Measurements from ENCODE around the gene POLD2.

POLD2 gene

GRCh38 chr7:44151956-44152355 is 28.6 kb upstream of the POLD2 start:
- no peak for DNase-seq

GRCh38 chr7:44150966-44151941 is 27.9 kb upstream of the POLD2 start:
- no peak for DNase-seq

- no peak for DNase-seq
These were observed 27.1 kb upstream of the POLD2 start for GRCh38 chr7:44150466-44150832.

GRCh38 chr7:44149571-44150465 is 26.5 kb upstream of the POLD2 start:
- DNase-seq: no peak

- DNase-seq: no peak
These were observed 25.7 kb upstream of the POLD2 start for GRCh38 chr7:44148961-44149536.

- DNase-seq: no peak
These were observed 24.8 kb upstream of the POLD2 start for GRCh38 chr7:44148166-44148565.

GRCh38 chr7:44147026-44147991 is 24.0 kb upstream of the POLD2 start:
- no peak for DNase-seq

GRCh38 chr7:44145969-44146911 is 22.9 kb upstream of the POLD2 start:
- DNase-seq: peak; percentile 66 to 81

- peak; percentile 50 to 69 for DNase-seq
These were observed 22.2 kb upstream of the POLD2 start for GRCh38 chr7:44145479-44145968.

- DNase-seq: no peak
These were observed 21.7 kb upstream of the POLD2 start for GRCh38 chr7:44144968-44145478.

GRCh38 chr7:44144426-44144967 is 21.1 kb upstream of the POLD2 start:
- DNase-seq: no peak

- no peak for DNase-seq
These were observed 20.4 kb upstream of the POLD2 start for GRCh38 chr7:44143646-44144250.

GRCh38 chr7:44142028-44142427 is 18.7 kb upstream of the POLD2 start:
- no peak for DNase-seq

- no peak for DNase-seq
These were observed 18.0 kb upstream of the POLD2 start, which contains the start of gene MYL7 for GRCh38 chr7:44141221-44141850. Gene MYL7 (minus strand): TSS chr7:44141332. CDS start chr7:44141305, 27 bp downstream.

- DNase-seq: no peak
These were observed 17.0 kb upstream of the POLD2 start for GRCh38 chr7:44140341-44140740.

GRCh38 chr7:44139311-44140010 is 16.1 kb upstream of the POLD2 start:
- DNase-seq: no peak

GRCh38 chr7:44138698-44139097 is 15.3 kb upstream of the POLD2 start:
- no peak for DNase-seq

- DNase-seq: no peak
These were observed 13.4 kb upstream of the POLD2 start for GRCh38 chr7:44136731-44137130.

Data from CD4-positive, alpha-beta T cell treated with Interferon alpha-2 for 1 hour (primary cell).